Measurements from ENCODE around the gene WNT3. TPM values are rescaled to one million over a fixed set of nuclear protein-coding genes. Genes with fewer than 3 reads are reported as not detected.
"Not testable (repeated sequence)": the region's sequence is repeated elsewhere in the genome, so short reads cannot be mapped to it uniquely, and the experiment has no call there.

WNT3 gene
- total RNA-seq, 1 donor from 2014 or later = 1.3 TPM

DNA sequence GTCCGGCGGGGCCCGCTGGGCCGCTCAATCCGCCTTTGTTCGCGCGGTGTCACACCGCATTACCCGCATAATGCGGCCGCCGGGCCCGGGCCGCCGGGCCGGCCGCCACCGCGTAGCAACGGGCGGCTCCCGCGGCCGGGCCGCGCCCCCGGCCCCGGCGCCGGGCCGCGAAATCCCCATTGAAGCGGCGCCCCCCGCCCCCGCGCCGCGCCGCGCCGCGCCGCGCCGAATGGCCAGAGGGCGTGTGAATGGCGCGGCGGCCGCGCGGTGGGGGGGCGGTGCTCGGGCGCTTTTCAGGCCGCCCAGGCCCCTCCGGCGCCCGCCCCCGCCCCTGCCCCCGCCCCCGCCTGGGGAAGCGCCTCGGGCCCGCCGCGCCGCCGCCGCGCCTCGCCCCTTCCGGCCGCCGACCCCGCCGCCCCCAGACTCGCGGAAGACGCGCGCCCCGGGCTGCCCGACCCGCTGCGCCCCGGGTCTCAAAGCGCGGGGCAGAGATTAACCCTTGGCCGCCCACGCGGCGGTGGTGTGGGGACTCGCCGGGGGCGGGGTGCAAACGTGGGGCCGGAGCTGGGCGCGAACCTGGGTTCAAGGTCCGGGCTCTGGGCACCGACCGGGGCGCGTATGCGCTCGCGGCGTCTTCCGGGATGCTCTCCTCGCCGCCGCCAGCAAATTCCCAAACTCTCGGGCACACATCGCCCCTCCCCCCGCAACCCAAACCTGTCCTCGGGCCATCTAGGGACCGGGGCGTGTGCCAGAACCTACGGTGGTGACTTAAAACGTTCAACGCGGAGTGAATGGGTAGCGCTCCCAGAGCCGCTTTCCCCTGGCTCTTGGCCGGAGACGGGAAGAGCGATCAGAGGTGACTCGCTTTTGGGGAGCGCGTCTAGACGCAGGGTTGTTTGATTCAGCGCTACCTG lies 46.7 kb downstream of the WNT3 start:
- ATAC-seq (ENCODE audit: low read depth) (peak; percentile 59), DNase-seq (peak; percentile 39)
- peak overlapping the region; percentile 82 for H3K4me3 Mint-ChIP-seq
- no peak overlapping the region for H3K27ac Mint-ChIP-seq
- peaks cover 2% of the 10 kb centered on the region for H3K36me3 Mint-ChIP-seq (ENCODE audit: low read depth)
- TF ChIP-seq CTCF (IDR thresholded peaks at IDR 0.05) = no peak
- ChIA-PET CTCF (no interaction called here), POLR2A (interaction anchor here (1.0 kb wide), 1 partner anchor 26 kb away, joined by 3 read pairs; no protein-coding TSS in a partner anchor)
- H3K4me1 Mint-ChIP-seq = peaks cover 33% of the 10 kb centered on the region
- H3K9me3 Mint-ChIP-seq = no peaks in the 10 kb centered on the region
- intact Hi-C loops (cut with micrococcal nuclease) = loop anchor here (1.0 to 5.0 kb wide), 2 partner anchors 11 to 45 kb away; partner anchors contain the start of gene WNT3
- H3K27me3 Mint-ChIP-seq = no peaks in the 10 kb centered on the region

GRCh38 chr17:46770818-46771560 lies 47.5 kb downstream of the WNT3 start:
- no peak for TF ChIP-seq CTCF (IDR thresholded peaks at IDR 0.05)
- intact Hi-C loops (cut with micrococcal nuclease) = loop anchor here (1.0 to 5.0 kb wide), 2 partner anchors 12 to 46 kb away; partner anchors contain the start of gene WNT3
- H3K27me3 Mint-ChIP-seq = no peaks in the 10 kb centered on the region
- POLR2A ChIA-PET = interaction anchor here (1.0 kb wide), 1 partner anchor 25 kb away, joined by 3 read pairs; no protein-coding TSS in a partner anchor
- CTCF ChIA-PET = no interaction called here
- H3K27ac Mint-ChIP-seq = no peak overlapping the region
- DNase-seq (peak; percentile 63), ATAC-seq (ENCODE audit: low read depth) (peak; percentile 81)
- H3K4me1 Mint-ChIP-seq = peaks cover 32% of the 10 kb centered on the region
- H3K4me3 Mint-ChIP-seq = peak overlapping the region; percentile 74
- peaks cover 2% of the 10 kb centered on the region for H3K36me3 Mint-ChIP-seq (ENCODE audit: low read depth)
- H3K9me3 Mint-ChIP-seq = no peaks in the 10 kb centered on the region

- no peak for TF ChIP-seq CTCF (IDR thresholded peaks at IDR 0.05)
- DNase-seq (no peak), ATAC-seq (ENCODE audit: low read depth) (no peak)
- no peaks in the 10 kb centered on the region for H3K9me3 Mint-ChIP-seq
- peak overlapping the region; percentile 74 for H3K4me3 Mint-ChIP-seq
- H3K27ac Mint-ChIP-seq = no peak overlapping the region
- H3K4me1 Mint-ChIP-seq = peaks cover 32% of the 10 kb centered on the region
- intact Hi-C loops (cut with micrococcal nuclease) = loop anchor here (5.0 kb wide), 1 partner anchor 47 kb away; the partner anchor contains the start of gene WNT3
- no peaks in the 10 kb centered on the region for H3K27me3 Mint-ChIP-seq
- CTCF ChIA-PET = no interaction called here
- POLR2A ChIA-PET = interaction anchor here (1.0 kb wide), 2 partner anchors 25 to 34 kb away, joined by 3 read pairs; no protein-coding TSS in a partner anchor
- H3K36me3 Mint-ChIP-seq (ENCODE audit: low read depth) = peaks cover 2% of the 10 kb centered on the region
Measured at GRCh38 chr17:46770439-46770817, 48.1 kb downstream of the WNT3 start.

GRCh38 chr17:46769531-46770438 lies 48.7 kb downstream of the WNT3 start:
- Mint-ChIP-seq H3K27me3 (no peaks in the 10 kb centered on the region), H3K9me3 (no peaks in the 10 kb centered on the region), H3K27ac (no peak overlapping the region), H3K4me1 (peaks cover 32% of the 10 kb centered on the region), H3K36me3 (ENCODE audit: low read depth) (peaks cover 2% of the 10 kb centered on the region), H3K4me3 (peak overlapping the region; percentile 74)
- intact Hi-C loops (cut with micrococcal nuclease) = loop anchor here (5.0 kb wide), 1 partner anchor 48 kb away; the partner anchor contains the start of gene WNT3
- ChIA-PET POLR2A (interaction anchor here (1.0 kb wide), 1 partner anchor 33 kb away, joined by 3 read pairs; no protein-coding TSS in a partner anchor), CTCF (no interaction called here)
- ATAC-seq (ENCODE audit: low read depth) (no peak), DNase-seq (no peak)
- TF ChIP-seq CTCF (IDR thresholded peaks at IDR 0.05) = no peak

- intact Hi-C loops (cut with micrococcal nuclease); H3K27me3 Mint-ChIP-seq; H3K9me3 Mint-ChIP-seq; H3K27ac Mint-ChIP-seq; ATAC-seq (ENCODE audit: low read depth); DNase-seq; POLR2A ChIA-PET; H3K36me3 Mint-ChIP-seq (ENCODE audit: low read depth); H3K4me3 Mint-ChIP-seq; CTCF ChIA-PET: not testable (repeated sequence)
- peaks cover 32% of the 10 kb centered on the region for H3K4me1 Mint-ChIP-seq
Measured at GRCh38 chr17:46768896-46769295, 49.6 kb downstream of the WNT3 start.
